DOHH2 (cell line): ENCODE measurements around the gene CNN3.

Experiments
- H3F3A ChIP-seq: fragments of 200-600 bp; sonication (generic), shearing (Covaris generic); 2 replicates; pipeline ENCODE4 v1.6.0; 2016; ENCODE audit warnings: antibody characterized with exemption, mild to moderate bottlenecking; ENCODE audit not compliant: control insufficient read depth, insufficient read depth
- H3K27ac ChIP-seq: fragments of 200-600 bp; sonication (generic); 2 replicates; pipeline ENCODE4 v1.5.1; 2014; ENCODE audit warnings: low read depth, mild to moderate bottlenecking, low read length, moderate library complexity
- H3K27me3 ChIP-seq: fragments of 200-600 bp; sonication (generic); 2 replicates; pipeline ENCODE4 v1.6.1; 2014; ENCODE audit warnings: mild to moderate bottlenecking, low read length, mixed read lengths; ENCODE audit not compliant: control insufficient read depth
- H3K36me3 ChIP-seq: fragments of 200-600 bp; sonication (generic); 2 replicates; pipeline ENCODE4 v1.6.1; 2014; ENCODE audit warnings: mild to moderate bottlenecking, low read length, moderate library complexity, mixed read lengths; ENCODE audit not compliant: control insufficient read depth
- H3K4me1 ChIP-seq: fragments of 200-600 bp; sonication (generic); 2 replicates; pipeline ENCODE4 v1.6.1; 2014; ENCODE audit warnings: mild to moderate bottlenecking, low read length, mixed read lengths; ENCODE audit not compliant: control insufficient read depth
- H3K4me2 ChIP-seq: fragments of 200-600 bp; sonication (generic); 2 replicates; pipeline ENCODE4 v1.6.0; 2014; ENCODE audit warnings: mild to moderate bottlenecking, low read length, moderate library complexity
- H3K4me3 ChIP-seq: fragments of 200-600 bp; sonication (generic); 2 replicates; pipeline ENCODE4 v1.5.1; 2014; ENCODE audit warnings: mild to moderate bottlenecking, low read length, mixed read lengths
- H3K79me2 ChIP-seq: fragments of 200-600 bp; sonication (generic); 2 replicates; pipeline ENCODE4 v1.6.1; 2014; ENCODE audit warnings: mild to moderate bottlenecking, low read length, mixed read lengths; ENCODE audit not compliant: control insufficient read depth
- H3K9me2 ChIP-seq: fragments of 200-600 bp; sonication (generic); replicated peaks from 2 replicates; pipeline ENCODE4 v1.6.1; 2014; ENCODE audit warnings: mild to moderate bottlenecking, low read length, mixed read lengths; ENCODE audit not compliant: control insufficient read depth
- H3K9me3 ChIP-seq: fragments of 200-600 bp; sonication (generic); 2 replicates; pipeline ENCODE4 v1.6.1; 2014; ENCODE audit warnings: antibody characterized with exemption, low read length, mixed read lengths; ENCODE audit not compliant: control insufficient read depth, insufficient read depth
- H4K20me1 ChIP-seq: fragments of 200-600 bp; sonication (generic); 2 replicates; pipeline ENCODE4 v1.6.0; 2014; ENCODE audit warnings: low read depth, mild to moderate bottlenecking, antibody characterized with exemption, low read length, moderate library complexity; ENCODE audit not compliant: control insufficient read depth, insufficient read depth
- EZH2phosphoT487 ChIP-seq: fragments of 200-600 bp; sonication (generic); IDR thresholded peaks from 2 replicates; pipeline ENCODE4 v1.6.1; 2017; ENCODE audit warnings: borderline replicate concordance, mild to moderate bottlenecking, antibody characterized with exemption, low read length, moderate library complexity, mixed read lengths
- TF ChIP-seq, protein P1 (sequence below): fragments of 200-600 bp; sonication (generic); IDR thresholded peaks from one replicate; pipeline ENCODE4 v1.5.1; 2014; ENCODE audit warnings: antibody characterized with exemption, mild to moderate bottlenecking, low read depth, low read length; ENCODE audit not compliant: poor library complexity, severe bottlenecking

The CNN3 gene

DNA sequence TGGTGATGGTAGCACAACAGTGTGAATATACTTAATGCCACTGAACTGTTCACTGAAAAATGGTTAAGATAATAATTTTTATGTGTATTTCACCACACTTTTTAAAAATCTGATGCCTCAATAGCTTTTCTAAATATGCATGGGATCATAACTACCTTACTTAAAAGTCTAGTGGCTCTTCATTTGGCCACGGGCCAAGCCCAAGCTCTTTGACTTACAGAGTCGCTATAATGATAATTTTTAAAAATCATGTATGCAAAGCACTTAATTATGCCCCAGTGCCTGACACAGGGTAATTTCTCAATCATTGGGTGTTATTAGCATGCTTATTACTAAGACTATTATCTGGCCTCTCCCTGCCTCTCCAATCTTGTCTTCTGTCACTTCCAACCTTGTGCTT is 7.6 kb upstream of the CNN3 start:
- Histone ChIP-seq H4K20me1 (no peaks in the 10 kb centered on the region), H3K9me3 (no peaks in the 10 kb centered on the region), H3K27ac (no peak overlapping the region), H3F3A (no peaks in the 10 kb centered on the region), H3K79me2 (no peaks in the 10 kb centered on the region), H3K36me3 (no peaks in the 10 kb centered on the region), H3K4me2 (no peak overlapping the region), H3K4me1 (no peaks in the 10 kb centered on the region), H3K4me3 (no peak overlapping the region), H3K27me3 (no peaks in the 10 kb centered on the region), H3K9me2 (no peaks in the 10 kb centered on the region)
- TF ChIP-seq, protein P1, sequence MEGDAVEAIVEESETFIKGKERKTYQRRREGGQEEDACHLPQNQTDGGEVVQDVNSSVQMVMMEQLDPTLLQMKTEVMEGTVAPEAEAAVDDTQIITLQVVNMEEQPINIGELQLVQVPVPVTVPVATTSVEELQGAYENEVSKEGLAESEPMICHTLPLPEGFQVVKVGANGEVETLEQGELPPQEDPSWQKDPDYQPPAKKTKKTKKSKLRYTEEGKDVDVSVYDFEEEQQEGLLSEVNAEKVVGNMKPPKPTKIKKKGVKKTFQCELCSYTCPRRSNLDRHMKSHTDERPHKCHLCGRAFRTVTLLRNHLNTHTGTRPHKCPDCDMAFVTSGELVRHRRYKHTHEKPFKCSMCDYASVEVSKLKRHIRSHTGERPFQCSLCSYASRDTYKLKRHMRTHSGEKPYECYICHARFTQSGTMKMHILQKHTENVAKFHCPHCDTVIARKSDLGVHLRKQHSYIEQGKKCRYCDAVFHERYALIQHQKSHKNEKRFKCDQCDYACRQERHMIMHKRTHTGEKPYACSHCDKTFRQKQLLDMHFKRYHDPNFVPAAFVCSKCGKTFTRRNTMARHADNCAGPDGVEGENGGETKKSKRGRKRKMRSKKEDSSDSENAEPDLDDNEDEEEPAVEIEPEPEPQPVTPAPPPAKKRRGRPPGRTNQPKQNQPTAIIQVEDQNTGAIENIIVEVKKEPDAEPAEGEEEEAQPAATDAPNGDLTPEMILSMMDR = no peak
- TF ChIP-seq EZH2phosphoT487 = no peak

DNA sequence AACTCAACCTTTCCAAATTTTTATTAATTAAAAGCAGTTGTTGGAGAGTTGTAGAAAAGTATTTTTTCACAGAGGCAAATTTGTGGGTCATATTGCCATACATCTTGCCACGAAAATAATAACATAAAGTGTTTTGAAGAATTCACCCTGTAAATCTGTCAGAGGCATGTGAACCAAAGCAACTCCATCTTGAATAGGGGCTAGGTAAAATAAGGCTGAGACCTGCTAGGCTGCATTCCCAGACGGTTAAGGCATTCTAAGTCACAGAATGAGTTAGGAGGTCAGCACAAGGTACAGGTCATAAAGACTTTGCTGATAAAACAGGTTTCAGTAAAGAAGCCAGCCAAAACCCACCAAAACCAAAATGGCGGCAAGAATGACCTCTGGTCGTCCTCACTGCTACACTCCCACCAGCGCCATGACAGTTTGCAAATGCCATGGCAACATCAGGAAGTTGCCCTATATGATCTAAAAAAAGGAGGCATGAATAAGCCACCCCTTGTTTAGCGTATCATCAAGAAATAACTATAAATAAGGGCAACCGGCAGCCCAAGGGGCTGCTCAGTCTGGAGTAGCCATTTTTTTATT is 4.4 kb upstream of the CNN3 start:
- no peak overlapping the region for H3K4me3 ChIP-seq
- H3K27ac ChIP-seq = no peak overlapping the region
- H4K20me1 ChIP-seq = no peaks in the 10 kb centered on the region
- H3K4me1 ChIP-seq = no peaks in the 10 kb centered on the region
- H3K4me2 ChIP-seq = no peak overlapping the region
- no peaks in the 10 kb centered on the region for H3K9me3 ChIP-seq
- no peaks in the 10 kb centered on the region for H3K79me2 ChIP-seq
- no peaks in the 10 kb centered on the region for H3K36me3 ChIP-seq
- no peaks in the 10 kb centered on the region for H3F3A ChIP-seq
- TF ChIP-seq EZH2phosphoT487 = no peak
- TF ChIP-seq, protein P1 = no peak
- no peaks in the 10 kb centered on the region for H3K27me3 ChIP-seq
- H3K9me2 ChIP-seq = no peaks in the 10 kb centered on the region

DNA sequence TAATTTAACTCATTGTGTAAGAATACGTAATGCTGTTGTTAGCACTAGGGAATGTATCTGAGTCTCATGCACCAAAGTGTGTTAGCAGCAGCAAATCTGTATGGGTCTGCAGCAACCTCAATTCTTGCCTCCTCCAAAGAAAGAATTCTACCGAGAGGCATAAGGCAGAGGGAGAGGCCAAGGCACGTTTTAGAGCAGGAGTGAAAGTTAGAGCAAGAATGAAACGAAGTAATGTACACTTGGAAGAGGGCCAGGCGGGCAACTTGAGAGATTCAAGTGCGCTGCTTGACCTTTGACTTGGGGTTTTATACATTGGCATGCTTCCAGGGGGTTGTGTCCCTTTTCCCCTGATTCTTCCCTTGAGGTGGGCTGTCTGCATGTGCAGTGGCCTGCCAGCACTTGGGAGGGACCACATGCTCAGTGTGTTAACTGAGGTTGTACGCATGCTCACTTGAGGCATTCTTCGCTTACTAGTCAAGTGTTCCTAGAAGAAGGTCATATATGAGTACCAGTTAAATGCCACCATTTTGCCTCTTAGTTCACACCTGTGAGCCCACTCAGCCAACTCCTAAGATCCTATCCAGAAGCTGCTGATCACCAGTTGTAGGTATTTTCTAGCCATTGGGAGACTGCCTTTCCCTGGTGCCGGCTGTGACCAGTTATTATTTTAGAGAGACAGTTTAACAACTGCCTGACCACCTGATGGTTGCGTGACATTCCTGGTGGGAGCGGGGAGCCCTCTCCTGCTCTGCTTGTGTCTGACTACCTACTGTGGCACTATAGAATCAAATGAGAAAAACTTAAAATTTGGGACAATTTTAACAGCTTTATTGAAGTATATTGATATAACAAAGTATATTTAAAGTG is 2.7 kb upstream of the CNN3 start:
- H4K20me1 ChIP-seq = no peaks in the 10 kb centered on the region
- peaks cover 6% of the 10 kb centered on the region for H3K4me1 ChIP-seq
- no peak overlapping the region for H3K4me2 ChIP-seq
- no peak for TF ChIP-seq EZH2phosphoT487
- TF ChIP-seq, protein P1 = no peak
- H3K9me2 ChIP-seq = no peaks in the 10 kb centered on the region
- H3K27me3 ChIP-seq = peaks cover 6% of the 10 kb centered on the region; the same call in 1 of the 2 replicates
- H3K9me3 ChIP-seq = no peaks in the 10 kb centered on the region
- H3K79me2 ChIP-seq = no peaks in the 10 kb centered on the region
- H3F3A ChIP-seq = no peaks in the 10 kb centered on the region
- H3K27ac ChIP-seq = no peak overlapping the region
- H3K36me3 ChIP-seq = no peaks in the 10 kb centered on the region
- H3K4me3 ChIP-seq = no peak overlapping the region
